GM19351 (cell line): ENCODE results near the gene SLC25A3.
A peak's percentile ranks its signal among the peaks of the same experiment; 100 is the strongest.

Experiments used
- ATAC-seq: cut with Tn5 transposase; IDR thresholded peaks from one replicate; pipeline ENCODE4 v1.9.1; 2021; ENCODE audit warnings: mild to moderate bottlenecking, moderate library complexity; ENCODE audit not compliant: unreplicated experiment

The SLC25A3 gene

GRCh38 chr12:98653866-98654493, 60.5 kb downstream of the SLC25A3 start:
- peak; percentile 49 for ATAC-seq
